SK-MEL-5 (cell line): ENCODE data around the gene MRPL11. TPM values are rescaled to one million over a fixed set of nuclear protein-coding genes. Genes with fewer than 3 reads are reported as not detected.
A peak's percentile ranks its signal among the peaks of the same experiment; 100 is the strongest.

Experiments
- DNase-seq: peaks from one replicate; pipeline ENCODE4 v3.0.0-alpha.2; 2016; ENCODE audit warnings: low read depth, low spot score
- in situ Hi-C: cut with HindIII; loops from 2 replicates; pipeline ENCODE4 v1.10.0; 2016; ENCODE audit warnings: low sequenced_read_pairs, high pct_unique_total_duplicates, low pct_unique_long_range_greater_than_20kb
- polyA plus RNA-seq, 2 experiments: library from polyadenylated mRNA; depleted of rRNA; stranded (reverse); fragments of >200 nt; gene quantifications; 2 replicates each; pipeline ENCODE4 v1.2.3, GENCODE V29; 2015
- total RNA-seq: library from RNA; depleted of rRNA; stranded (reverse); fragments of >200 nt; shearing (Covaris generic); gene quantifications from 2 replicates; pipeline ENCODE4 v1.2.3, GENCODE V29; 2014; rRNA removed

The MRPL11 gene
- 45.4 and 63.4 TPM in 2 replicates for total RNA-seq
- polyA plus RNA-seq (2015; cell fraction: cytosol; rRNA removed): 31.3 and 56.4 TPM in 2 replicates
- 6.3 and 10.4 TPM in 2 replicates for polyA plus RNA-seq (2015; cell fraction: nucleus; rRNA removed)

GRCh38 chr11:66438504-66439466, at the start of gene MRPL11:
Gene MRPL11 (minus strand): TSS chr11:66438848. CDS start chr11:66438754, 94 bp downstream.
- in situ Hi-C loops: no loop called here
- DNase-seq: peak; percentile 91

- no peak for DNase-seq
- in situ Hi-C loops: no loop called here
These were observed 46.2 kb upstream of the MRPL11 start for GRCh38 chr11:66484806-66485380.

GRCh38 chr11:66480117-66480938, 41.7 kb upstream of the MRPL11 start, which contains the start of gene DPP3:
Gene DPP3 (plus strand): TSS chr11:66480434. CDS start chr11:66482201, 1,767 bp downstream.
- peak; percentile 91 for DNase-seq
- in situ Hi-C loops: no loop called here

- no peak for DNase-seq
- in situ Hi-C loops: no loop called here
These were observed 40.9 kb upstream of the MRPL11 start for GRCh38 chr11:66479394-66480116.

- in situ Hi-C loops: no loop called here
- DNase-seq: peak; percentile 26
These were observed 40.2 kb upstream of the MRPL11 start for GRCh38 chr11:66478729-66479393.

GRCh38 chr11:66477263-66478201, 38.9 kb upstream of the MRPL11 start:
- DNase-seq: no peak
- in situ Hi-C loops: no loop called here

GRCh38 chr11:66476841-66477251, 38.2 kb upstream of the MRPL11 start:
- in situ Hi-C loops: no loop called here
- DNase-seq: peak; percentile 10

GRCh38 chr11:66476173-66476840, 37.7 kb upstream of the MRPL11 start:
- in situ Hi-C loops: no loop called here
- DNase-seq: no peak

- no peak for DNase-seq
- in situ Hi-C loops: no loop called here
These were observed 36.9 kb upstream of the MRPL11 start for GRCh38 chr11:66475349-66476172.

- DNase-seq: no peak
- in situ Hi-C loops: no loop called here
These were observed 35.2 kb upstream of the MRPL11 start for GRCh38 chr11:66473608-66474515.

- DNase-seq: no peak
- in situ Hi-C loops: no loop called here
These were observed 34.5 kb upstream of the MRPL11 start for GRCh38 chr11:66473167-66473566.

GRCh38 chr11:66472054-66472453, 33.4 kb upstream of the MRPL11 start:
- in situ Hi-C loops: no loop called here

GRCh38 chr11:66471142-66471541, 32.5 kb upstream of the MRPL11 start:
- DNase-seq: no peak
- in situ Hi-C loops: no loop called here

More at GRCh38 chr11:66472054-66472453, 33.4 kb upstream of the MRPL11 start:
- no peak for DNase-seq
